H1 (cell line): ENCODE measurements around the gene ISG20L2. TPM values are rescaled to one million over a fixed set of nuclear protein-coding genes. Genes with fewer than 3 reads are reported as not detected.

Source experiments
- CTCF ChIA-PET: fragments of 300-600 bp; sonication (Branson Sonifier 250); formaldehyde crosslinking; loops from one replicate; lab custom pipeline; 2021; ENCODE audit not compliant: partially characterized antibody; lab: Charles Lee
- POLR2A ChIA-PET: fragments of 300-600 bp; sonication (Branson Sonifier 250); formaldehyde crosslinking; loops from one replicate; lab custom pipeline; 2021; ENCODE audit warnings: inconsistent platforms; ENCODE audit not compliant: partially characterized antibody; lab: Charles Lee
- DNase-seq, 2 experiments: peaks; one replicate each; pipeline versions ENCODE4 v3.0.0 to v3.0.0-alpha.2; 2010 to 2022; ENCODE audit warnings: low spot score in 2 of 2, low read depth in 1 of 2, mixed read lengths in 1 of 2
- FAIRE-seq: peaks from 2 replicates; lab custom pipeline; 2011; peaks lifted over from hg19 to GRCh38; lab: Jason Lieb, UNC
- H2AFZ ChIP-seq: 2 replicates; pipeline ENCODE4 v1.8.1; 2012; ENCODE audit warnings: low read length, inconsistent platforms
- H2AK5ac ChIP-seq: 2 replicates; pipeline ENCODE4 v1.6.1; 2013; ENCODE audit warnings: low read depth, low read length
- H2BK120ac ChIP-seq: replicated peaks from 2 replicates; pipeline ENCODE3; 2013; ENCODE audit warnings: low read depth, low read length, inconsistent platforms
- H2BK12ac ChIP-seq: 2 replicates; pipeline ENCODE4 v1.6.1; 2013; ENCODE audit warnings: low read depth, low read length
- H2BK15ac ChIP-seq: 2 replicates; pipeline ENCODE4 v1.6.1; 2013; ENCODE audit warnings: low read length
- H2BK20ac ChIP-seq: 2 replicates; pipeline ENCODE4 v1.6.1; 2013; ENCODE audit warnings: low read length
- H2BK5ac ChIP-seq: 2 replicates; pipeline ENCODE4 v1.6.1; 2013; ENCODE audit warnings: low read depth, low read length
- H3K14ac ChIP-seq: 2 replicates; pipeline ENCODE4 v1.6.1; 2013; ENCODE audit warnings: inconsistent platforms; ENCODE audit not compliant: insufficient read length
- H3K18ac ChIP-seq: 2 replicates; pipeline ENCODE4 v1.6.1; 2013; ENCODE audit warnings: low read length; ENCODE audit errors: extremely low read depth
- H3K23ac ChIP-seq: 2 replicates; pipeline ENCODE4 v1.6.1; 2013; ENCODE audit warnings: inconsistent platforms; ENCODE audit not compliant: insufficient read length
- H3K23me2 ChIP-seq: 2 replicates; pipeline ENCODE4 v1.6.1; 2013; ENCODE audit warnings: low read depth, low read length
- H3K27ac ChIP-seq: 2 replicates; pipeline ENCODE4 v1.6.1; 2011; ENCODE audit warnings: low read depth, low read length, inconsistent platforms
- H3K27me3 ChIP-seq, 4 experiments: replicated peaks in 1 of 4; 1 replicate in 1 of 4; 2 replicates in 3 of 4; pipeline versions ENCODE4 v1.6.1 to v1.8.1; 2011 to 2013; ENCODE audit warnings: low read length in 3 of 4, mild to moderate bottlenecking in 3 of 4, inconsistent platforms in 2 of 4, mixed read lengths in 2 of 4, moderate library complexity in 1 of 4; ENCODE audit not compliant: control insufficient read depth in 3 of 4, insufficient read depth in 3 of 4; ENCODE audit errors: extremely low read depth in 1 of 4
- H3K36me3 ChIP-seq, 4 experiments: 2 replicates each; pipeline versions ENCODE4 v1.6.1 to v1.8.1; 2011 to 2013; ENCODE audit warnings: mild to moderate bottlenecking in 4 of 4, low read length in 3 of 4, moderate library complexity in 2 of 4, control low read depth in 1 of 4, inconsistent platforms in 1 of 4; ENCODE audit not compliant: insufficient read depth in 4 of 4, control insufficient read depth in 2 of 4
- H3K4ac ChIP-seq: replicated peaks from 2 replicates; pipeline ENCODE3; 2013; ENCODE audit warnings: low read length, low read depth, mixed read lengths, inconsistent platforms; ENCODE audit not compliant: insufficient read length
- H3K4me1 ChIP-seq, 4 experiments: replicated peaks in 1 of 4; 1 replicate in 1 of 4; 2 replicates in 3 of 4; pipeline versions ENCODE4 v1.6.1 to v1.8.1; 2011 to 2013; ENCODE audit warnings: low read length in 3 of 4, inconsistent platforms in 2 of 4, mixed read lengths in 1 of 4; ENCODE audit not compliant: insufficient read depth in 4 of 4, control insufficient read depth in 3 of 4
- H3K4me2 ChIP-seq, 2 experiments: 2 replicates each; pipeline versions ENCODE4 v1.6.1 to v1.8.1; 2011 to 2013; ENCODE audit warnings: low read depth in 2 of 2, low read length in 2 of 2, control low read depth in 1 of 2, inconsistent platforms in 1 of 2, mild to moderate bottlenecking in 1 of 2; ENCODE audit not compliant: insufficient read depth in 1 of 2
- H3K4me3 ChIP-seq, 4 experiments: fragments of 200-600, 300-600 bp in 1 of 4; sonication (generic), shearing (Covaris generic), sonication (Bioruptor Twin) in 1 of 4; 2 replicates each; pipeline versions ENCODE4 v1.5.1 to v1.8.1; 2011 to 2016; ENCODE audit warnings: low read length in 4 of 4, low read depth in 3 of 4, control low read depth in 2 of 4, inconsistent platforms in 2 of 4, mild to moderate bottlenecking in 2 of 4, mixed read lengths in 1 of 4, moderate library complexity in 1 of 4; ENCODE audit not compliant: insufficient read depth in 2 of 4; ENCODE audit errors: extremely low read depth in 1 of 4
- H3K56ac ChIP-seq: replicated peaks from 2 replicates; pipeline ENCODE3; 2013; ENCODE audit warnings: low read depth, mild to moderate bottlenecking, mixed read lengths, low read length, inconsistent platforms; ENCODE audit not compliant: insufficient read length
- H3K79me1 ChIP-seq: 2 replicates; pipeline ENCODE4 v1.6.1; 2013; ENCODE audit warnings: low read depth, low read length, control low read depth
- H3K79me2 ChIP-seq, 2 experiments: 2 replicates each; pipeline versions ENCODE4 v1.6.1 to v1.8.1; 2012 to 2013; ENCODE audit warnings: low read length in 2 of 2, mild to moderate bottlenecking in 2 of 2, inconsistent platforms in 1 of 2; ENCODE audit not compliant: insufficient read depth in 2 of 2, control insufficient read depth in 1 of 2
- H3K9ac ChIP-seq, 4 experiments: replicated peaks in 1 of 4; 1 replicate in 1 of 4; 2 replicates in 3 of 4; pipeline versions ENCODE4 v1.6.1 to v1.8.1; 2011 to 2013; ENCODE audit warnings: low read depth in 3 of 4, low read length in 3 of 4, control low read depth in 2 of 4, mild to moderate bottlenecking in 2 of 4, moderate library complexity in 2 of 4, inconsistent platforms in 1 of 4; ENCODE audit errors: extremely low read depth in 1 of 4
- H3K9me3 ChIP-seq, 2 experiments: 2 replicates each; pipeline versions ENCODE4 v1.6.1 to v1.8.1; 2012 to 2013; ENCODE audit warnings: mild to moderate bottlenecking in 2 of 2, moderate library complexity in 2 of 2, control low read depth in 1 of 2, inconsistent platforms in 1 of 2, low read depth in 1 of 2, low read length in 1 of 2, mixed read lengths in 1 of 2; ENCODE audit not compliant: insufficient read depth in 2 of 2
- H4K20me1 ChIP-seq, 2 experiments: replicated peaks in 1 of 2; 2 replicates each; pipeline versions ENCODE3 to v1.8.1; 2011 to 2013; ENCODE audit warnings: inconsistent platforms in 2 of 2, low read length in 2 of 2, mild to moderate bottlenecking in 1 of 2; ENCODE audit not compliant: insufficient read depth in 2 of 2, control insufficient read depth in 1 of 2
- H4K5ac ChIP-seq: 2 replicates; pipeline ENCODE4 v1.6.1; 2013; ENCODE audit warnings: low read length, low read depth, mixed read lengths, inconsistent platforms; ENCODE audit not compliant: insufficient read length
- H4K8ac ChIP-seq: 2 replicates; pipeline ENCODE4 v1.8.0; 2013; ENCODE audit warnings: mild to moderate bottlenecking, moderate library complexity, low read length, inconsistent platforms; ENCODE audit not compliant: insufficient read depth; ENCODE audit errors: extremely low read depth
- H4K91ac ChIP-seq: replicated peaks from 2 replicates; pipeline ENCODE3; 2013; ENCODE audit warnings: low read length, mixed read lengths, inconsistent platforms; ENCODE audit not compliant: insufficient read length
- CTBP2 ChIP-seq: IDR thresholded peaks from 2 replicates; pipeline ENCODE4 v1.7.0; 2011; ENCODE audit warnings: borderline replicate concordance, mild to moderate bottlenecking, moderate library complexity, mixed read lengths, low read length; ENCODE audit not compliant: insufficient read depth, insufficient read length
- KDM1A ChIP-seq: fragments of 200-600, 300-600 bp; sonication (generic); IDR thresholded peaks from 2 replicates; pipeline ENCODE4 v1.7.1; 2016; ENCODE audit warnings: mild to moderate bottlenecking, low read length, borderline replicate concordance
- NRF1 ChIP-seq: IDR thresholded peaks from 2 replicates; pipeline ENCODE4 v1.6.1; 2011; ENCODE audit warnings: mild to moderate bottlenecking, low read depth, low read length, improper control_type of control experiment
- SP1 ChIP-seq: IDR thresholded peaks from 2 replicates; pipeline ENCODE4 v1.6.1; 2011; ENCODE audit warnings: low read depth, low read length
- YY1 ChIP-seq: IDR thresholded peaks from 2 replicates; pipeline ENCODE4 v1.6.1; 2011; ENCODE audit warnings: low read depth, mild to moderate bottlenecking, low read length
- WGBS, 2 experiments: shearing (Covaris generic) in 1 of 2; methylation state at CpG; one replicate each; pipeline versions ENCODE4 v1.1.6 to v1.1.7; 2013 to 2015; ENCODE audit warnings: low lambda C conversion rate in 2 of 2, mixed read lengths in 2 of 2, inconsistent platforms in 1 of 2, low coverage in 1 of 2, missing lambda C conversion rate in 1 of 2; ENCODE audit not compliant: insufficient replicate concordance in 2 of 2, insufficient coverage in 1 of 2, insufficient read length in 1 of 2; ENCODE audit errors: extremely low coverage in 1 of 2, missing lambda C conversion rate in 1 of 2; 5-methylcytosine and 5-hydroxymethylcytosine counted together
- polyA plus RNA-seq, 7 experiments: library from polyadenylated mRNA; depleted of rRNA in 3 of 7; stranded (reverse) in 5 of 7; unstranded in 2 of 7; fragments of >200 nt in 5 of 7; fragments of 200-250 nt in 2 of 7; gene quantifications; 1 replicate in 5 of 7; 2 replicates in 1 of 7; 4 replicates in 1 of 7; pipeline versions ENCODE4 v1.2.1 to v1.2.3, GENCODE V29; 2011 to 2013; ENCODE audit warnings: missing spikeins in 2 of 7, mixed read lengths in 2 of 7
- total RNA-seq: library from RNA; stranded (reverse); fragmentation: NEBNext Ultra II Directional; extraction: Animal tissue kit (Norgen Biotek cat#: 25700); gene quantifications from 2 replicates; pipeline ENCODE4 v1.2.1, GENCODE V29; 2021
- TF ChIP-seq, protein P1 (sequence below): IDR thresholded peaks from 2 replicates; pipeline ENCODE4 v1.6.1; 2012; ENCODE audit warnings: inconsistent platforms
- TF ChIP-seq, protein P2 (sequence below): IDR thresholded peaks from 2 replicates; pipeline ENCODE4 v1.6.1; 2011; ENCODE audit warnings: low read length, improper control_type of control experiment

The ISG20L2 gene
- total and polyA plus RNA-seq, 2 of the 8 experiments (the other 6 are each of a cell fraction or from before 2014, with no cell fraction given) = 47.5 to 53.0 TPM

DNA sequence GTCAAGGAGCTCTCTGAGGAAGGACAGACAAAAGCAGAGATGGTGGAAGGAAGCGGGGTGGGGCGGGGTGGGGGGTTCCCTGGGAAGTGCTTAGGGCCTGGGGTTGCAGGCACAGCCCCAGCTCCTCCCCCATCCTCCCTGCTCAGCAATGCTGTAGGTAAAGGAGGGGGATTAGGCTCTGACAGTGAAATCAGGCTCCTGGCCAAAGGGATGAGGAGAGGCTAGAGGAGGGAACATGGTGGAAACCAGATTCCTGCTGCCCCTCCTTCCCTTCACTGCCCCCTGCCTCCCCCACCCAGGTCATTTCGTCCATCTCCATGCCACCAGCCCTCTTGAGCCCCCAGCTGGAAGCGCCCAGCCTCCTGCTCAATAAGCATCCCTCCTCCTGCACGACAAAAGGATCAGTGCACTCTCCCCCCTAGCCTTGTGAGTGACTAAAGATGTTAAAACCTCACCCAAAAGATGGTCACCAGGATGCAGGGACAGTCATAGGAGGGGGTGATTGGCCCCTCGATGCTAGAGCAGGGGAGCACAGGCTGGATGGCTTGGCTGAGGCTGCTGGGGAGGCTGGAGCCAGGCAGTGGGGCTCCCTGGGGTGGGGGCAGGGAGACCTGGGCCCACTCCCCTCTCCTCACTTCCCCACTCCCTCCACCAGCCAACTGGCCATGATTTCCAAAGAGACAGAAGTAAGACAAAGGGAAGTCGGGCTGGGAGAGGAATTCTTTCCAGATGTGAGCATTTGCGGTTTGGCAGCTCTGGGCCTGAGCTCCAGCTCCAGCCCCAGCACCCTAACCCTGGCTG, 20.9 kb downstream of the ISG20L2 start:
- Histone ChIP-seq H4K20me1 (peaks cover 4 to 10% of the 10 kb centered on the region in 2 experiments), H3K4ac (peak overlapping the region; percentile 98), H4K91ac (peak overlapping the region; percentile 99), H3K4me3 (peak overlapping the region; percentile 50 to 80 (median 70)), H3K23ac (no peak overlapping the region), H3K79me2 (peaks cover 7 to 24% of the 10 kb centered on the region in 2 experiments; a peak in 2 of 4 replicates), H3K36me3 (peaks cover 0 to 3% (median 0%) of the 10 kb centered on the region in 4 experiments; a peak in 1 of 8 replicates), H2BK15ac (peak overlapping the region; percentile 88), H3K27me3 (peaks cover 0 to 19% (median 8%) of the 10 kb centered on the region in 4 experiments; a peak in 4 of 7 replicates), H3K23me2 (peaks cover 31% of the 10 kb centered on the region; the same call in 1 of the 2 replicates), H4K5ac (peak overlapping the region; percentile 93), H3K9me3 (no peaks in the 10 kb centered on the region), H2BK20ac (peak overlapping the region; percentile 98), H3K79me1 (no peaks in the 10 kb centered on the region), H2AFZ (no peak overlapping the region), H3K27ac (peak overlapping the region; percentile 57), H2BK120ac (peak overlapping the region; percentile 77), H3K18ac (peak overlapping the region; percentile 96), H2AK5ac (no peak overlapping the region), H3K4me1 (peaks cover 30 to 68% (median 48%) of the 10 kb centered on the region in 4 experiments), H2BK5ac (peak overlapping the region; percentile 99), H3K4me2 (peak overlapping the region; percentile 77 to 94), H2BK12ac (peak overlapping the region; percentile 99), H3K14ac (peak overlapping the region; percentile 68), H4K8ac (peak overlapping the region; percentile 91; the same call in 1 of the 2 replicates), H3K9ac (peak overlapping the region in 2 of 4 experiments; percentile 31 to 46; a peak in 3 of 7 replicates), H3K56ac (peak overlapping the region; percentile 28)
- ChIA-PET POLR2A (interaction anchor here (0.6 to 16.9 kb wide), 25 partner anchors 8 to 219 kb away, joined by 3 to 530 read pairs (median 7); partner anchors contain the start of genes ISG20L2, METTL25B, MRPL24 and NES), CTCF (interaction anchor here (1.0 to 66.0 kb wide), 12 partner anchors 2 to 183 kb away, joined by 3 to 4284 read pairs (median 14); partner anchors contain the start of genes BCAN, CRABP2, INSRR and ISG20L2)
- peak in 1 of 2 experiments; percentile 72 for DNase-seq
- peak; percentile 45 for FAIRE-seq
- WGBS, 2 experiments = 9% methylated on average over 6 of the region's 8 CpGs; no CpG with 5 or more reads in 1 of the 2 experiments
- peak; percentile 46; the same call in 1 of the 2 replicates for TF ChIP-seq SP1
- no peak for TF ChIP-seq KDM1A
- TF ChIP-seq, protein P1, sequence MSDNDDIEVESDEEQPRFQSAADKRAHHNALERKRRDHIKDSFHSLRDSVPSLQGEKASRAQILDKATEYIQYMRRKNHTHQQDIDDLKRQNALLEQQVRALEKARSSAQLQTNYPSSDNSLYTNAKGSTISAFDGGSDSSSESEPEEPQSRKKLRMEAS = peak; percentile 30; the same call in 1 of the 2 replicates
- no peak for TF ChIP-seq CTBP2
- TF ChIP-seq, protein P2, sequence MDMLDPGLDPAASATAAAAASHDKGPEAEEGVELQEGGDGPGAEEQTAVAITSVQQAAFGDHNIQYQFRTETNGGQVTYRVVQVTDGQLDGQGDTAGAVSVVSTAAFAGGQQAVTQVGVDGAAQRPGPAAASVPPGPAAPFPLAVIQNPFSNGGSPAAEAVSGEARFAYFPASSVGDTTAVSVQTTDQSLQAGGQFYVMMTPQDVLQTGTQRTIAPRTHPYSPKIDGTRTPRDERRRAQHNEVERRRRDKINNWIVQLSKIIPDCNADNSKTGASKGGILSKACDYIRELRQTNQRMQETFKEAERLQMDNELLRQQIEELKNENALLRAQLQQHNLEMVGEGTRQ = no peak
- no peak for TF ChIP-seq NRF1
- TF ChIP-seq YY1 = no peak
